Mammary microvascular endothelial cell (primary cell): ENCODE data around the gene DNAJC24. TPM values are rescaled to one million over a fixed set of nuclear protein-coding genes. Genes with fewer than 3 reads are reported as not detected.

Source experiments
- total RNA-seq: library from RNA; depleted of rRNA; stranded (reverse); fragments of >200 nt; gene quantifications from 2 replicates; pipeline ENCODE4 v1.2.3, GENCODE V29; 2015

DNAJC24 gene, protein sequence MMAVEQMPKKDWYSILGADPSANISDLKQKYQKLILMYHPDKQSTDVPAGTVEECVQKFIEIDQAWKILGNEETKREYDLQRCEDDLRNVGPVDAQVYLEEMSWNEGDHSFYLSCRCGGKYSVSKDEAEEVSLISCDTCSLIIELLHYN
- 6.9 and 8.1 TPM in 2 replicates for total RNA-seq

DNA sequence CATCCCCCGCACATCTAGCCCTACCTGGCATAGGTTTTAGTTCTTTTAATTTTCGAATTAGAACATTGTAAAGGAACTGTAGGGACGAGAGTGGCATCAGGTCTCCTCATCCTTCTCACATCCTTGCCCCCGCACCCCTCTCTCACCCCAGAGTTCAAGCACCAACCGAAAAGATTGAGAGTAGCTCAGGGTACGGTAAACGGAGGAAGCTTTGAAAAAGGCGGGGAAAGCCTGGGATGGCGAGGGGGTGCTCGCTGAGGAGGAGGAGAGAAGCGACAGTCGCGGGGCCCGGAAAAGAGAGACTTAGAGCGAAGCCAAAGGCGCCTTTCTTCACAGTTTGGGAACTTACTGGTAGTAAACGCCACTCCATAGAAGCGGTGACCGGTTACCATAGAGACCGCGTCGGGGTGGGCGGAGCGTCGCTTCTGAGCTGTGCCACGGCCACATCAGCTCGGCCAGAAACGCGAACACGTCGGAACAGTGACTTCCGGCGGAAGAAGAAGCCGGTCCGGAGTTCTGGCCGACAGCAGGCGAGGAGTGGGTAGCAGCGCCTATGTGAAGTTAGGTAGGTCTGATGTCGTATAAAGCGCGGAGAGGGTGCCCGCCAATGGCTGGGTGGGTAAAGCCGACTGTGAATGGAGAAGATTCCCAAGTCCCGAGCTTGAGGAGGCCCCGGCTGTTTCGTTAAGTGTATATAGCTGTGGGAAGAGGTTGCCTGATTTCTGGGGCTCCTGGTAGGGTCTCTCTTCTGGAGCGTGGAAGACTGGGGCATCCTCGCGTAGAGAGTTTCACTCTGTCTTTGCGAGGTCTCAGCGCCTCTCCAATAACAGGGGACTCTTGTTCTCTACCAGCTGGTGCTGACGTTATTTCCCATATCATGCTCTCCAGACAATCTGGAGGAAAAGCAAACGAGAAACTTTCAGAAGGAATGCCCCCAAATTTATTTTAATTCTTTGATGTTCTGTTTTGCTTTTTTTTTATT lies at the start of gene DNAJC24, which contains the start of gene DCDC1:
Gene DNAJC24 (plus strand): TSS at position 513 of the 982 bp plus-strand sequence. CDS start 889 bp downstream, outside the sequence.
Gene DCDC1 (minus strand): TSS at position 392 of the 982 bp plus-strand sequence. CDS start 41,459 bp downstream, outside the sequence.

Other genes starting within 250 kb of the DNAJC24 start
- not detected in 2 replicates for gene DCDC1, start 121 bp upstream of the DNAJC24 start, total RNA-seq
- 7.1 and 9.2 TPM in 2 replicates for gene IMMP1L, start 139.8 kb downstream of the DNAJC24 start, total RNA-seq
- gene ELP4, start 139.9 kb downstream of the DNAJC24 start, total RNA-seq: 30.3 and 30.6 TPM in 2 replicates